Measurements from ENCODE around the gene MIGA2. TPM values are rescaled to one million over a fixed set of nuclear protein-coding genes. Genes with fewer than 3 reads are reported as not detected.

MIGA2 gene
- total and polyA plus RNA-seq, 9 of the 15 experiments (the other 6 are each of a cell fraction or from before 2014, with no cell fraction given): 0.15 to 54.1 (median 18.0) TPM

- TF ChIP-seq, protein P1, sequence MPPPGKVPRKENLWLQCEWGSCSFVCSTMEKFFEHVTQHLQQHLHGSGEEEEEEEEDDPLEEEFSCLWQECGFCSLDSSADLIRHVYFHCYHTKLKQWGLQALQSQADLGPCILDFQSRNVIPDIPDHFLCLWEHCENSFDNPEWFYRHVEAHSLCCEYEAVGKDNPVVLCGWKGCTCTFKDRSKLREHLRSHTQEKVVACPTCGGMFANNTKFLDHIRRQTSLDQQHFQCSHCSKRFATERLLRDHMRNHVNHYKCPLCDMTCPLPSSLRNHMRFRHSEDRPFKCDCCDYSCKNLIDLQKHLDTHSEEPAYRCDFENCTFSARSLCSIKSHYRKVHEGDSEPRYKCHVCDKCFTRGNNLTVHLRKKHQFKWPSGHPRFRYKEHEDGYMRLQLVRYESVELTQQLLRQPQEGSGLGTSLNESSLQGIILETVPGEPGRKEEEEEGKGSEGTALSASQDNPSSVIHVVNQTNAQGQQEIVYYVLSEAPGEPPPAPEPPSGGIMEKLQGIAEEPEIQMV (tag; conservative IDR thresholded peaks at IDR 0.05; ENCODE audit: low read depth): no peak
- TF ChIP-seq ILF3 (IDR thresholded peaks at IDR 0.05; ENCODE audit: borderline replicate concordance): no peak
- TF ChIP-seq CBFA2T2 (conservative IDR thresholded peaks at IDR 0.05): no peak
- TF ChIP-seq, protein P2, sequence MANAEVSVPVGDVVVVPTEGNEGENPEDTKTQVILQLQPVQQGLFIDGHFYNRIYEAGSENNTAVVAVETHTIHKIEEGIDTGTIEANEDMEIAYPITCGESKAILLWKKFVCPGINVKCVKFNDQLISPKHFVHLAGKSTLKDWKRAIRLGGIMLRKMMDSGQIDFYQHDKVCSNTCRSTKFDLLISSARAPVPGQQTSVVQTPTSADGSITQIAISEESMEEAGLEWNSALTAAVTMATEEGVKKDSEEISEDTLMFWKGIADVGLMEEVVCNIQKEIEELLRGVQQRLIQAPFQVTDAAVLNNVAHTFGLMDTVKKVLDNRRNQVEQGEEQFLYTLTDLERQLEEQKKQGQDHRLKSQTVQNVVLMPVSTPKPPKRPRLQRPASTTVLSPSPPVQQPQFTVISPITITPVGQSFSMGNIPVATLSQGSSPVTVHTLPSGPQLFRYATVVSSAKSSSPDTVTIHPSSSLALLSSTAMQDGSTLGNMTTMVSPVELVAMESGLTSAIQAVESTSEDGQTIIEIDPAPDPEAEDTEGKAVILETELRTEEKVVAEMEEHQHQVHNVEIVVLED (CRISPR knock-in tag; IDR thresholded peaks at IDR 0.05): no peak
- TF ChIP-seq KLF13 (tag; IDR thresholded peaks at IDR 0.05; ENCODE audit: borderline replicate concordance, low read depth): no peak
- no peak for TF ChIP-seq MAFF (IDR thresholded peaks at IDR 0.05; ENCODE audit: low read length)
- peak in 1 of 2 experiments; percentile 63; a peak in 1 of 3 replicates for TF ChIP-seq CBX3 (IDR thresholded peaks at IDR 0.05; ENCODE audit: borderline replicate concordance in 1 of 2, low read length in 2 of 2)
- TF ChIP-seq, protein P3, sequence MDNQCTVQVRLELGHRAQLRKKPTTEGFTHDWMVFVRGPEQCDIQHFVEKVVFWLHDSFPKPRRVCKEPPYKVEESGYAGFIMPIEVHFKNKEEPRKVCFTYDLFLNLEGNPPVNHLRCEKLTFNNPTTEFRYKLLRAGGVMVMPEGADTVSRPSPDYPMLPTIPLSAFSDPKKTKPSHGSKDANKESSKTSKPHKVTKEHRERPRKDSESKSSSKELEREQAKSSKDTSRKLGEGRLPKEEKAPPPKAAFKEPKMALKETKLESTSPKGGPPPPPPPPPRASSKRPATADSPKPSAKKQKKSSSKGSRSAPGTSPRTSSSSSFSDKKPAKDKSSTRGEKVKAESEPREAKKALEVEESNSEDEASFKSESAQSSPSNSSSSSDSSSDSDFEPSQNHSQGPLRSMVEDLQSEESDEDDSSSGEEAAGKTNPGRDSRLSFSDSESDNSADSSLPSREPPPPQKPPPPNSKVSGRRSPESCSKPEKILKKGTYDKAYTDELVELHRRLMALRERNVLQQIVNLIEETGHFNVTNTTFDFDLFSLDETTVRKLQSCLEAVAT (IDR thresholded peaks at IDR 0.05): no peak
- TF ChIP-seq DDX20 (tag; IDR thresholded peaks at IDR 0.05; ENCODE audit: low read depth): no peak
- TF ChIP-seq, protein P4, sequence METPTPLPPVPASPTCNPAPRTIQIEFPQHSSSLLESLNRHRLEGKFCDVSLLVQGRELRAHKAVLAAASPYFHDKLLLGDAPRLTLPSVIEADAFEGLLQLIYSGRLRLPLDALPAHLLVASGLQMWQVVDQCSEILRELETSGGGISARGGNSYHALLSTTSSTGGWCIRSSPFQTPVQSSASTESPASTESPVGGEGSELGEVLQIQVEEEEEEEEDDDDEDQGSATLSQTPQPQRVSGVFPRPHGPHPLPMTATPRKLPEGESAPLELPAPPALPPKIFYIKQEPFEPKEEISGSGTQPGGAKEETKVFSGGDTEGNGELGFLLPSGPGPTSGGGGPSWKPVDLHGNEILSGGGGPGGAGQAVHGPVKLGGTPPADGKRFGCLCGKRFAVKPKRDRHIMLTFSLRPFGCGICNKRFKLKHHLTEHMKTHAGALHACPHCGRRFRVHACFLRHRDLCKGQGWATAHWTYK (CRISPR knock-in tag; IDR thresholded peaks at IDR 0.05): no peak
Measured at GRCh38 chr9:129006328-129007034, 29.9 kb upstream of the MIGA2 start (continued).
